GM18519 (cell line): Measurements from ENCODE around the gene MACROD1.

Source experiments
- ATAC-seq: cut with Tn5 transposase; IDR thresholded peaks from one replicate; pipeline ENCODE4 v1.9.1; 2021; ENCODE audit warnings: mild to moderate bottlenecking, moderate library complexity; ENCODE audit not compliant: unreplicated experiment, low FRiP score

MACROD1 gene

DNA sequence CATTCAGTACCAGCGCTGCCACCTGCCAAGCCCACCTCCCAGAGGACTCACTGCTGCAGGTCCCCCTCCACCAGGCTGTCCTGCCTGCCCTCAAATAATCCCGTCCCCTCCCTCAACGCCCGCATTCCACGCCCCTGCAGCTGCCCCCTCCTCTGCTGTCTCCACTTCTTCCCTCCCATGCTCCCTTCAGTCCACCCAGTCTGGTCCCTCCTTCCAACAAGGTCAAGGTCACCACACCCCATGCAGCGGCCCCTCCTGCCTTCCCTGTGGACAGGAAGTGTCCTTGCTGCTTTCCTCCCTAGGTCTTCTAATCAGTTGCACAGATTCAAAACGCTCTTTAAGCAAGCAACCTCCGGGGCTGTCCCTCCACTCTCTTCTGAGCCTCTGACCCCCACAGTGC, 12.1 kb downstream of the MACROD1 start:
- no peak for ATAC-seq

DNA sequence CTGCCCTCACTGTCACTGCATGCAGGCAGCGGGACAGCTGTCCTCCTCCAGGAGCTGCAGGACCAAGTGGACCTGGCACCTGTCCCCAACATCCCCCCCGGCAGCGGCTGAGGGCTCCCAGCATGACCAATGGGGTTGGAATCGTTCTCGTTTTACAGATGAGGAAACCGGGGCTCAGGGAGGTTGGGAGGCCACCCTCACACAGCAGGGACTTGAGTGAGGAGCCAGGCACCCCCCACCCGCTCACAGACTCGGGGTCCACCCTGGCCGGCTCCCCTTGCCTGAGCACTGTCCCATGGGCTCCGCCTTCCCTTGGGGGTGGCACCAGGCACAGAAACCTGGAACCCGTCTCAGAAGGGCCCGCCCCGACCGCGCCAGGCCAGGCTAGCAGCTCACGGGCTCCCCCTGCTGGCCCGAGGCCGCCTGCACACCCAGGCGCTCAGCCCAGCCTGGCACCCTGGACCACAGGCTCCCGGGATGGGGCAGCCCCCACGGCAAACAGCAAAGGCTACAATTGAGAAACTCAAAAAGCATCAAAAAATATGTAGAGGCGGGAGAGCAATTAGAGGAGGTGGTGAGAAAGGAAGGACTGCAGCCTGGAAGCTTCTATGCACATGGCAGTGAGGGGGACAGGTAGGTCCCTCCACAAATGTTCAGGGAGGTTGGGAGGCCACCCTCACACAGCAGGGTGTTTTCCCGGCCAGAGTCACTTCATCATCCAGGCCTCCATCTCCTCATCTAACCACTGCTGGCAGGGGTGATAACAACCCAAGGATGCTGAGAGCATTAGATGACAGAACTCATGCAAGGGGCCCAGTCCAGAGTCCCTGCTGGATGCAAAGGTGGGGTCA, 12.8 kb downstream of the MACROD1 start:
- no peak for ATAC-seq

DNA sequence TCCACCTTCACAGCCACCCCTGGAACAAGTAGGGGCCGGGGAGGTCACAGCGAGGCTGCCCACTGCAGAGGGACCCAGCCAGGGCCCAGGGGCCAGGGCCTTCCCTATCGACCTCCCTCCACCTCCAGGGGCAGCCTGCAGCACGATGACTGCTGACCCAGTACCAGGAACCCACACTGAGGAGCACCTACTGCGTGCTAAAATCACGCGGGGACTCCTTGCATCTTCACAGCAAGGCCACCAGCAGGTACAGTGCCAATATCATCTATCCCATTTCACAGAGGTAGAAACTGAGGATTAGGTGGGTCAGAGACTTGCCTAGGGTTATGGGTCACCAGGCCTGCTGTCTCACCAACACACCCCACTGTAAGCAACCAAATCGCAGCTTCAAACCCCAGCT, 14.6 kb downstream of the MACROD1 start:
- no peak for ATAC-seq

DNA sequence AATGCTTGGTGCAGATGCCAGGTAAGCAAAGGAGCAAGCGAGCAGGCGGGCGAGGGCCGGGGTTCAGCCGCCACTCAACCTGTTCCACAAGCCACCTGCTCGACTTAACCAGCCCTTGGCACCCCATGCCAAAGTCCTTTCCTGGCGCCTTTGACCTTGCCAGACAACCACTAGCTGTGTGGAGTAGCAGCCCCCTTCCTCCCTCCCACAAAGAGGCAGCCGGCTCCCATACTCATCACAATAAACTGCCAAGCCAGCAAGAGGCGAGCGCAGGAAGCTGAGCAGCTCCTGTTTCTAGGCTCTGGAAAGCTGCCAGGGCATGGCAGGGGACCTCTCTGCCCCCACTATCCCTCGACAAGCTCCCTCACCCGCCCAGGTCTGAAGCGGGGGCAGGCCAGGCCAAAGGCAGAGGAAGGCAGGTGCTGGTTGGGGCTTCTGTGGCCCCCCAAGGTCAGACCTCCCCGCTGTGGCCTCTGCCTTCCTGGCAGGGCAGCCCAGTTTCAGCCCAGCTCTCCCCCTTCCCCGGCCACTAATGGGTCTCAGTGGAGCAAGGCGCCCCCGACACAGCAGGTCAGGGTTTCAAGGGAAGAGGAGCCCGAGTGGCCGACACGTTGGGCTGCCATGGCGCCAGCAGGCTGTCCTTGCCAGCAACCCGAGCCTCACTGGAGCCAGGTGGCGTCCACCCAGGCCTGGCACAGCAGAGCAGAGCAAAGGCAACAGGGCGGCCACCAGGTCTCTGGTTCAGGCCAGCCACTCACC, 15.3 kb downstream of the MACROD1 start:
- ATAC-seq: no peak

DNA sequence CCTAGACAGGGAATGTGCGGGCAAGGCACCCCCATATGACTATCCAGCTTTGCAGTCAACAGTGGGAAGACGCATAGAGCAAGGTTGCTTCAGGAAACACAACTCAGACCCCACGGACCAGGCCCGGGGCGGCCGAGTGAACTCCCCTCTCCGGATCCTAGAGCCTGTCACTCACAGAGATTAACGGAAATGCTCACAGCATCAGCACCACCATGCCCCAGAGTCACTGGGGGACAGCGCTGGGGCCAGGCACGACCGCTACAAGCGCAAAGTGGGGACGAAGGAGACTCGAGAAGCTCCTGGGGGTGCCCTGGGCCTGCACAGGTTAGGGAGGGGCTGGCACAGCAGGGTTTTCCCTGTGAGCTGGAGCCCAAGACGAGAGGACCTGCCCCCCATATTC, 15.9 kb downstream of the MACROD1 start:
- no peak for ATAC-seq

DNA sequence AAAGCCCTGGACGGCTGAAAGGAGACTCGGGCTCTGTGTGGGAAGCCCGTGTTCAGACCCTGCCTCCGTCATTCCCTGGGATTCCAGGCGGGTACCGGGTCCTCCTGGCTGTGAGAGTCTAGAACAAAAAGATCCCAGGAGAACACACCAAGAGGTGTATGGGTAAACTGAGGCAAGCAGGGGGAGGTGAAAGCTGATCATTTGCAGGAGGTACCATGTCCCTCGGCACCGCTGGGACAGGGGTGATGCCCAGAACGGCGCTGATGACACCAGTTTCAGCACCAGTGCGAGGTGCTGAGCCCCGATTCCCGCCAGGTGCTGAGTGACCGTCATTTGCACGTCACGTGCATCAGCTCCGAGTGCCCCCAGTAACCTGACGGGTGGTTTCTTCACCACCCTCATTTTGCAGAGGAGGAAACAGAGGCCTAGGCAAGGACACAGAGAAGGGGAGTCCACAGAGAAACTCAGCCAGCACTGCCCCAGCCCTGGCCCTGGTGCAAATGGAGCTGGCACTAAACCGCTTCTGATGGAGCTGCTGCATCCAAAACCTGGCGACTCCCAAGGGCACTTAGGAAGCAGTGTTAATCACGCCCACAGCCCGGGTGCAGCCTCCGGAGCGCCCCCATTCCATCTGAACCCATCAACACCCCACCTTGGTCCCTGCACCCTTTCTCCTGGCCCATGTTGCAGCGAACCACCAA, 16.8 kb downstream of the MACROD1 start:
- no peak for ATAC-seq

DNA sequence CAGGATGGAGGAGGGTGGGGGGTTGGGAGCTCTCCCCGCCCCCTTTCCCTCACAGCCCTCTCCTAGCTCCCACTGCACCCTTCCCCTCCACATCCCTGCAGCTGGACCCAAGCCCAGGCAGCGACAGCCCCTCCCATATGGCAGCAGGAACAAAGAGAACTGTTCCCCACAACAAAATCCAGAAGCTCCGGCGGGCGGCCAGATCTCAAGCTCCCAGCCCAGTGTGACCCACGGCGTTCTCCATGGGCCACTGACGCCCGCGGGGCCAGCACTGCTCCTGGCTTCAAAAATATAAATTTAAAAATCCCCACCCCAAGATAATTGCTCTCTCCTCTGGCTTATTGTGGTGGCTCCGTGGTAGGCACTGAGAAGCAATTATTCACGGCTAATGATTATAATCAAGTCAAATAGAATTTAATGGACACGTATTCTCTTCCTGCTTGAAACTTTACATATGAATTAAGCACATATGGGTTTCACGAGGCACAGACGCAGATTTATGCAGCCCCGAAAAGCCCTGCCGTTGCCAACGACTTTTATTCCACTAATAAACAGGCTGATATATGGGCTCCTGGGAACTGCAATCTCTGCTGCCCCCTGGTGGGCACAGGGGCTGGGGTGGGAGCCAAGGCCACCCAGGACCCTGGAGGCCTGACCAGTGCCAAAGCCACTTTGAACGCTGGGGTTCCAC, 17.5 kb downstream of the MACROD1 start:
- ATAC-seq: no peak

DNA sequence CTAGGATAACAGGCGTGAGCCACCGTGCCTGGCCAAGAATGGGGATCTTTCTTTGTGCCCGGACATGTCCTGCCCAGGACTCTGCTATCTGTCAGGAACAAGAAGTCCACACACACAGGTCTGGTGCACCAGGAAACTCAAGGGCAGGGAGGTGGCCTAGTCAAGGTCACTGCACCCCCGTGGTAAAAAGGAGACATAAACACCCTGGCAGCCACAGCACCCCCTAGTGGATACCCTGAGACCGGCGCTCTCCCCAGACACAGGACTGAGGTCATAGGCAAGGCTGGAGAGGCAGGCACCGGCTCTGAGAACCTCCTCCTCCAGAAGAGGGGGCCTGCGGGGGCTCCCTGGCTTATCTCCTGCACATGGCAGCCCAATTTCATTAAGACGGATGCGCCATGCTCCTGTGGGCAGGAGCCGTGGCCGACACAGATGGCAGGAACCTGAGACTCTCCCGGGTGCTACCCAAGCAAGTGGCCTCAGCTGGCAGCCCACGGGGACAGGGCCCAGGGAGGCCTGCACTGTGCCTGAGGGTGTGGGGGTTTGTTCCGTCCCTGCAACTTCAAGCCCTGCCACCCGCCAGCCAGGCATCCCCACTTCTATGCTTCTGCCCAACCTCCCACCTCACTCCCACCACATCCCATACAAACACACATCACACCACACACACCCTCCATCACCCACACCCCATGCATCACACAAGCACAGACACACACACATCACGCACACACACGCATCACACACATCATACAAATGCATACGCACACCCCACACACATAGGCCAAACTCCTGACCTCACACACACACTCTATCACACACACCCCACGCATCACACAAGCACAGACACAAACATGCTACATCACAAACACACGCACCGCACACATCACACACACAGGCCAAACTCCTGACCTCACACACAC, 19.6 kb downstream of the MACROD1 start:
- ATAC-seq: no peak

DNA sequence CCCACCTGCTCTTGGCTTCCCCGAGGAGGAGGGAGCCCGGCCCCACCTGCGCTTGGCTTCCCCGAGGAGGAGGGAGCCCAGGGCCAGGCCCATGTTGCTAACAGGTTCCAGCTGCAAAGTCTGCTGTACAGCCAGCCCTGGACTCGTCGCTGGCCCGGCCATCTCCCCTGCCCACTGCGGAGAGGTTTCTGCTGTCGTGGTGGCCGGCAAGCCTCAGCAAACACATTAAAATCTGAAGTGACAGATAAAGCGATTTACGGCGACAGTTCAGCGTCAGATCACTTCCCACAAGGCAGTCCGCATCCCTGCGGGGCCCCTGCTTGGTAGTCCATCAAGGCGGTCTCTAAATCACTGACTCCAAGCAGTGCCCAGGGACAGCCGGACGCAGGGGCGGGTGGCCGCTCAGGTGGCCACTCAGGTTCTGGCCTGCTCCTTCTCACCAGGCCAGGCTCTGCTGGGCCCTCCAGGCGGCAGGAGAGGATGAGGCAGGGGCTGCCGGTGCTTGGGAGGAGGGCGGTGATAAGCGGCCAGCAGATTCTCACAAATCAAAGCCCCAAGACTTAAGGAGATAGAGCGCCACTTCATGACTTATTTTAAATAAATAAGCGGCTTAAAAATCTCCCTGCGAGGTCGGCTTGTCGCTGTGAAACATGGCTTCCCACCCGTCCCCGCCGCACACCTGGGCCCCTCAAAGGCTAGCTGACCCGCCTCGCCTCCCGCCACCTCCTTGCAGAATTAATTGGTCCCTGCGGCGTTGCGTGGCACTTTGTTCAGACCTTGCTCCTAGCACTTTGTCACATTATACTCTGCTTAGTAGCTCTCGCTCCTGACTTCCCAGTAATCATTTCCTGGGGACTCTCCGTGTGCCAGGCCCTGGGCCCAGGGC, 21.1 kb downstream of the MACROD1 start:
- no peak for ATAC-seq

DNA sequence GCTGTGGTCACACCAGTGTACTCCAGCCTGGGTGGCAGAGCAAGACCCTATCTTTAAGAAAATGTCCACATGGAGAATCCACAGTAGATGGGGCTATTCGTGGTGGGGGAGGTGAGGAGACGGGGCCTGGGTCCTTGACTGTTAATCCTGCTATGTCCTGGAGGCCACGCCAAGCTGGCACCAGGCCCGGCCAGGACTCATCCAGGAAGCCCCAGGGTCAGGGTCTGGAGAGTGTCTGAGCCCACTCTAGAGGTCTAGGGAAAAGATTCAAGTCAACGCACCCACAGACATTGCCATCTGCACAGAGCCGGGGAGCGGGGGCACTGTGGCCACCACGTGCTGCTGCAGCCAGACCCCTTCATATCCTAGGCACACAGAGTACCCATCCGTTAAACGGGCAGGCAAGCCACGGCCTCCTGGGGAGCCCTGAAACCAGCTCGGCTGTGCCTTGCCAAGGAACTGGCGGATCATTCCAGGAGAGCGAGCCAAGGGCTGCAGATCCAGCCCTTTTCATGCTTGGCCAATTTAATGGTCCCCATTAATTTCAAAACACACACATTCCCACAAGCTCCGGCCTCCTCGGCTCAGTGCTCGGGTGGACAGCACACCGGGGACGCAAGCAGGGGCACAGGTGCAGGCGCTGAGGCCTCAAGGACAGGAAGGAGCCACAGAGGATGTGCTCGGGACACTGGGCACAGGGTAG, 24.7 kb downstream of the MACROD1 start:
- ATAC-seq: no peak

DNA sequence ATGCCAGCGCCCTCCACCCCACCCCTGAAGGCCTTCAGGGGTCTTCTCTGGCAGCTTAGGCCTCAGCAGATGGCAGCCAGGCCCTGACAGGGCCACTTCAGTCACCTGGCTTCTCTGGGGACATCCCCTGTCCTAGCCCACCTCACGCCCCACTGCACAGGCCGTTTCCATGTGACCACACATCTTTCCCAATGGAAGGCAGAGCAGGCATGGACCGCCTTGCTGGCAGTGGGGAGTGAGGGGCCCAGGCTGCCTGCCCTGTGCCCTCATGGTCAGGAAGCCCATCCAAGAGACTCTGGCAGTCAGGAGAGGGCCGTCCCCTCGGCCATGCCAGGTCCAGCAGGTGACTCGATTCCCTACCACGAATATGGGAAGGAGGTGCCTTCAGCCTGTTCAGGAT, 25.8 kb downstream of the MACROD1 start:
- no peak for ATAC-seq

DNA sequence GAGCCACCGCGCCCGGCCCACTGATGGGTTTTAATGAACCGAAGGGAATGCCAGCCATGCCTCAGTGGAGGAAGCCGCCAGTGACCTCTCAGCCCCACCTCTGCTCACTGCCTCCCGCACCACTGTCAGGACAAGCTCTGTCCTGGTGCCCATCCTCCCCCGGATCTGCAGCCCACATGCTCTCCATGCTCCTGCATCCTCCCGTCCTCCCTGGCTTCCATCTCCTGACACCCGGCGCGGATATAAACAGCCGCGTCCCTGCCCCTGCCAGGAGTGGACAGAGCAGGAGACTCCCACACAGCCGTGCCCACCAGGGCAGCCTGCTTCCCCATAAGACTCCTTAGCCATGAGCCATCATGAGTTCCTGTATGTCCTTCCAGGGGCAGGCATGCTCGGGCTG, 26.9 kb downstream of the MACROD1 start:
- ATAC-seq: no peak

DNA sequence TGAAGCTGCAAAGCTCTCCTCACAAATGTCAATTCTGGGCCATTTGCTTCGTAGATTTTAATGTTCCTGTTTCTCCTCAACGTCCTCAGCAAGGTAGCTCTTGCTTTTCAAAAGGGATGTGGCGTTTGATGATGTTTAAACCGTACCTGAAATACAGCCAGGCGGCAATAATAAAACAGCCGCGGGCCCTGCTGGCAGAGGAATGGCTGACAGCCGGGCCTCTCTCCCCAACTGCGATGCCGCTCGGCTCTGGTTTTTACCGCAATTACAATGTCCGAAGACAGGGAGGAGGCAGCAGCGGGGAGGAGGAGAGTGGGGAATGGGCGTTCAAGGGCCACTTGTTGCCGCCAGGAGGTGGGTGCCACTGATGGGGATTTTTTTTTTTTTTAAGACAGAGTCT, 27.5 kb downstream of the MACROD1 start:
- no peak for ATAC-seq

DNA sequence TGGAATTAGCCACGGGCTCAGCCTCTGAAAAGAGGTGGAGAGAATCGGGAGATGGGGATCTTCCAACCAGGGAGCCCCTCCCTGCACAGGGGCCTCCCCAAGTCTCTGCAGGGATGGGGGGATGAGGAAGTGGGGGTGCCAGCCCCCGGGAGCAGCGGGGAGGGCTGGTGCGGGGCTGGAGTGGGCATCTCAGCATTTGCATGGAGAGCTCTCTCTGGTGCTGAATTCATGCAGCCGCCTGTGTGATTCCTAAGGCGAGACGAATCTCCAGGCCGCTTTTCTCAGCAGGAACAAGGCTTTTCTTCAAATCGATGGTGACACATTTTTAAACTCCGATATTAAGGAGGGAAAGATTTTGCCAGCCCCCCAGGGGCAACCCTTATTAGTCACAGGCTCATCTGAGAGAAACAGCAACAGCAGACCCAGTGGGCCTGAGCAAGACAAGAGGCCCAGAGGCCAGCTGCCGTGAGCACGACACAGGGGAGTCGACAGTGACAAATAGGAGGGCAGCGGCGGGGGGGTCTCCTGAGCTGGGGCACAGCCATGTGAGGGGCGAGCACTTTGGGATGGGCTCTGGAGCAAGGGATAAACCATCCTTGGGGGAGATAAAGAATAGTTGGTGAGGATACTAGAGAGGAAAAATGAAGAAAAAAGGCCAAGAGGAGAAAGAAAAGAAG, 29.0 kb downstream of the MACROD1 start:
- ATAC-seq: no peak

DNA sequence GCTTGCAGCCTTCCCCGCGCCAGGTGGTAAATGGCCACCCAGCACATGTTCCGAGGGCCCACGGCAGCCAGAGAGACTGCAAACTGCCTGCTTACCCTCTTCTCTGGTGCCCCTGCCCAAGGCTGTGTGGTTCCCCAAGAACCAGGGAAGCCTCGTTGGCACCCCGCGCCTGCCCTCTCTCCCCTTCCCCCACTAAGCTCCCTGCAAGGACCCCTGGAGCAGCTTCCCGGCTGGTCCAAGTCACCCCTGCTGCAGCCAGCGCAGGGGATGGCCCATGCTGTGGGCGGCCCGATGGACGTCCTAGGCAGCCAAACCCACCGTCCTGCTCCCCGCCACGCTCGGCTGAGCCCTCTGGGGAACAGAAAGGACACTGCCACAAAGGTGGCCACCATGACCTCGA, 30.2 kb downstream of the MACROD1 start:
- ATAC-seq: no peak

DNA sequence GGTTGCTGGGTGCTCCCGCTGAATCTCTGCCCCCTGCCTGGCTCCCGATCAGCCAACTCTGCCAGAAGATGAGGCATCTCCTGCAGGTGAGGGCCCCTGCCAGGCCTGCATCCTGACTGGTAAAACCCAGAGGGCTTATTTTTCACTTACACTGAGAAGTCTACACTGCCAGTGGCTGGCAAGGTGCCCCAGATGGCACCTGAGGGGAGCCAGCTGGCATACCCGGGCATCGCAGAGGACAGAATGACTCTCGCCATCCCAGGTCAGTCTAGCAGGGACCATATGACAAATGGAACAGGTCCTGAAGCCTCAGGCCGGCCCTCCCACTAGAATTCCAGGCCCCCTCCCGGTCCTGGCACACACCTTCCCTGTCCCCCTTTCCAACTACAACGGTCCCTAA, 30.9 kb downstream of the MACROD1 start:
- ATAC-seq: no peak

DNA sequence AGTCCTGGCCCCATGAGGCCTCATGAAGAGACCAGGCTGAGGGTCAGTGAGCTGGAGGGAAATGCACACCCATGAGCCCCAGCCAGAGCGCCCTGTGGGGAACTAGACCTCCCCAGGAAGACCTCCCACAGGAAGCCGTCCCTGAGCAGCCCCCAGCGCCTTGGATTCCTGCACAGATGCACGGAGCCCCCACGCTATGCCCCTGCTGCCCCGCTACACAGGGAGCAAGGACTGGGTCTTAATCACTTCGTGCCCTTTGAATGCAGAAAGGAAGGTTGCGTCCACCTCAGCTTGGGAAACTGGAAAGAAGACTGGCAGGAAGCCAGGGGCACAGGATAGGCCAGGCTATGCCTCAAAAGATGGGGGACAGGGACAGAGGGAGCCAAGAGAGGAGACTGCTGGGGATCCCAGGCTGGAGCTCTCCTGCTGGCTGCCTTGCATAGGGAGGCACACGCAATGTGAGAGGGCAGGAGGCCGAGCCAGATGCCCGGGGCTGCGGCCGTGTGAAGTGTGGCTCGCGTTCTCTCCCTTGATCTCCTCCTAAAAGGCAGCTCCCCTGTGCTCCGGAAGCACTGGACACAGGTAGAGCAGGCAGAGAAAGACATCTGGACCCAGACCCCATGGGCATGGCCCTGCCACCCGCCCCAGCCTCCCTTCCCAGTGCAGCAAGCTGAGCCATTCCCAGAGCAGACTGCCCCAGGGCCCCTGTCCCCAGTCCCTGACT, 32.8 kb downstream of the MACROD1 start:
- ATAC-seq: no peak
